Lower leg skin (tissue), 3 donors: ENCODE data around the gene TTC4.

Experiments used
- CTCF ChIP-seq, 3 donors: fragments of 450-650 bp; IDR thresholded peaks; one replicate each; pipeline ENCODE4 v1.5.1; 2016; ENCODE audit warnings: antibody characterized with exemption in 3 of 3, mild to moderate bottlenecking in 3 of 3, moderate library complexity in 2 of 3
- POLR2A ChIP-seq, 2 donors: fragments of 450-650 bp; IDR thresholded peaks; one replicate each; pipeline ENCODE4 v1.6.1; 2016 to 2017; ENCODE audit warnings: antibody characterized with exemption in 2 of 2, mild to moderate bottlenecking in 1 of 2, moderate library complexity in 1 of 2

- TF ChIP-seq CTCF (IDR thresholded peaks at IDR 0.05) (no peak), POLR2A (IDR thresholded peaks at IDR 0.05) (no peak)
Observed at GRCh38 chr1:54705153-54705552, 10.5 kb upstream of the TTC4 start.
